GM18873 (cell line): ENCODE data around the gene GHR.
"Not testable (repeated sequence)": the region's sequence is repeated elsewhere in the genome, so short reads cannot be mapped to it uniquely, and the experiment has no call there.

ENCODE experiments used
- ATAC-seq: cut with Tn5 transposase; IDR thresholded peaks from one replicate; pipeline ENCODE4 v1.9.1; 2021; ENCODE audit warnings: mild to moderate bottlenecking, moderate library complexity, moderate number of reproducible peaks; ENCODE audit not compliant: unreplicated experiment, low FRiP score

Gene GHR

GRCh38 chr5:42677156-42677842 is 254.1 kb downstream of the GHR start:
- ATAC-seq = no peak

GRCh38 chr5:42680046-42680445 is 256.8 kb downstream of the GHR start:
- no peak for ATAC-seq

- not testable (repeated sequence) for ATAC-seq
Measured at GRCh38 chr5:42685078-42685477, 261.8 kb downstream of the GHR start.

GRCh38 chr5:42689391-42689790 is 266.2 kb downstream of the GHR start:
- ATAC-seq = no peak

- no peak for ATAC-seq
Measured at GRCh38 chr5:42691413-42691937, 268.2 kb downstream of the GHR start.

- no peak for ATAC-seq
Measured at GRCh38 chr5:42701351-42702059, 278.3 kb downstream of the GHR start.

DNA sequence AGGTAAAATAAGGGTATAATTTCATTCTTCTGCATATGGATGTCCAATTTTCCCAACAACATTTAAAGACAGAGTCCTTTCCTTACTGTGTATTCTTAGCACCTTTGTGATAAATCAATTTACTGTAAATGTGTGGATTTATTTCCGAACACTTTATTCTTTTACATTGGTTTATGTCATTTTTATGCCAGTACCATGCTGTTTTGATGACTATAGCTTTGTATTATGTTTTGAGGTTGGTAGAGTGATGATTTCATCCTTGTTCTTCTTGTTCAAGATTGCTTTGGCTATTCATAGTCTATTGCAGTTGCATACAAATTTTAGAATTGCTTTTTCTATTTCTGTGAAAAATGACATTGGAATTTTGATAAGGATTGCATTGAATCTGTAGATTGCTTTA is 280.0 kb downstream of the GHR start:
- ATAC-seq = no peak

GRCh38 chr5:42715785-42716184 is 292.5 kb downstream of the GHR start:
- ATAC-seq = no peak

- peak; percentile 90 for ATAC-seq
Measured at GRCh38 chr5:42718591-42718990, 295.4 kb downstream of the GHR start.

GRCh38 chr5:42719034-42719433 is 295.8 kb downstream of the GHR start:
- ATAC-seq = peak; percentile 10

GRCh38 chr5:42720251-42720650 is 297.0 kb downstream of the GHR start:
- ATAC-seq = no peak

DNA sequence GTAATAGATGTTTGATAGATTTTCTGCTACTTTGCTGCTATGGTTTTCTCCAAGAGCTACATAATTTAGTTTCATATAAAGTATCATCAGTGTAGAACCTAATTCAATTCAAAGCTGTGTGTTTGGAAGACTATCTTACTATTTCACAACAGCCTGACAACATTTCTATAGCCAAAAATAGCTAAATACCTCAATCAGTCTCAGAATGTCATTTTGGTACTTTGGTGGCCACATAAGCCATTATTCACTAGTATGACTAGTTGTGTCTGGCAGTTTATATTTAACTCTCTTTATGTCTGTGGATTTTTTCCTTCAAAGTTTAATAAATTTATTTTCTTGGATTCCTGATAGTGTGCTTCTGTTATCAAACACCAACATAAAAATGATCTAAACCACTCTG is 298.2 kb downstream of the GHR start:
- ATAC-seq = no peak

GRCh38 chr5:42734531-42735058 is 311.4 kb downstream of the GHR start:
- not testable (repeated sequence) for ATAC-seq

GRCh38 chr5:42740920-42741319 is 317.7 kb downstream of the GHR start:
- no peak for ATAC-seq

- ATAC-seq = no peak
Measured at GRCh38 chr5:42745426-42745825, 322.2 kb downstream of the GHR start.

DNA sequence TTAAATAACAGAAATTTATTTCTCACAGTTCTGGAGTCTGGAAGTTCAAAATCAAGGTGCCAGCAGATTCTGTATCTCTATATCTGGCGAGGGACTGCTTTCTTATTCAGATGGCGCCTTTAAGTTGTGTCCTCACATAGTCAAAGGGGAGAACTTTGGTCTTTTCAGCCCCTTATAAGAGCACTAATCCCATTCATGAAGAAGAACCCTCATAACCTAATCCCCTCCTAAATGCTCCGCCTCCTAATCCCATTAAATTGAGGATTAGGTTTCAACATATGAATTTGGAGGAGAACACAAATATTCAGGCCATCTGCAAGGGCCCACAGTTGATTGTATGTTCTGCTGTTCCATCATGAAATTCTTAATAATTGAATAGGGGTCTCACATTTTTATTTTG is 322.6 kb downstream of the GHR start:
- ATAC-seq = no peak

GRCh38 chr5:42749020-42749419 is 325.8 kb downstream of the GHR start:
- ATAC-seq = no peak

- ATAC-seq = no peak
Measured at GRCh38 chr5:42750507-42750906, 327.3 kb downstream of the GHR start.

GRCh38 chr5:42751044-42751443 is 327.8 kb downstream of the GHR start:
- ATAC-seq = no peak

GRCh38 chr5:42753099-42753498 is 329.9 kb downstream of the GHR start:
- ATAC-seq = no peak
